ENCODE results near the gene C1orf116. TPM values are rescaled to one million over a fixed set of nuclear protein-coding genes. Genes with fewer than 3 reads are reported as not detected.
A peak's percentile ranks its signal among the peaks of the same experiment; 100 is the strongest.

The C1orf116 gene
- total RNA-seq, 1 experiment from 2014 or later = 8.7 TPM

GRCh38 chr1:207024202-207025145 is 8.1 kb downstream of the C1orf116 start:
- intact Hi-C loops (cut with micrococcal nuclease; ENCODE audit: unreplicated experiment) = no loop called here
- peaks cover 46% of the 10 kb centered on the region for H3K36me3 Mint-ChIP-seq (ENCODE audit: insufficient read depth, unreplicated experiment)
- ChIA-PET CTCF (interaction anchor here (1.0 to 1.1 kb wide), 2 partner anchors 8 to 19 kb away, joined by 3 to 5 read pairs; partner anchors contain the start of gene C1orf116), POLR2A (interaction anchor here (0.6 to 1.6 kb wide), 5 partner anchors 8 to 50 kb away, joined by 3 to 5 read pairs (median 4); partner anchors contain the start of gene C1orf116)
- no peaks in the 10 kb centered on the region for H3K9me3 Mint-ChIP-seq (ENCODE audit: unreplicated experiment)
- peak overlapping the region; percentile 90 for H3K27ac Mint-ChIP-seq (ENCODE audit: unreplicated experiment)
- TF ChIP-seq CTCF (IDR thresholded peaks at IDR 0.05; ENCODE audit: insufficient read depth in 1 of 2, low read depth in 1 of 2, low read length in 1 of 2, severe bottlenecking in 1 of 2, unreplicated experiment in 1 of 2) = no peak
- H3K4me1 Mint-ChIP-seq (ENCODE audit: low read depth, unreplicated experiment) = peaks cover 55% of the 10 kb centered on the region
- no TSS peak for BruUV-seq (replicated peaks)
- peaks cover 12% of the 10 kb centered on the region; the same call in 1 of the 2 replicates for H3K36me3 ChIP-seq (ENCODE audit: control insufficient read depth, insufficient read depth, low read length)
- no peaks in the 10 kb centered on the region for H3K27me3 Mint-ChIP-seq (ENCODE audit: insufficient read depth, unreplicated experiment)
- H3K4me1 ChIP-seq = peaks cover 85% of the 10 kb centered on the region
- H3K4me3 Mint-ChIP-seq (ENCODE audit: unreplicated experiment) = peak overlapping the region; percentile 5
- H3K27me3 ChIP-seq (replicated peaks; ENCODE audit: control insufficient read depth, insufficient read depth, low read length) = no peaks in the 10 kb centered on the region
- DNase-seq = no peak
- H3K4me3 ChIP-seq (ENCODE audit: low read depth, low read length) = no peak overlapping the region
- H3K9me3 ChIP-seq = no peaks in the 10 kb centered on the region

GRCh38 chr1:207022996-207023679 is 9.4 kb downstream of the C1orf116 start:
- H3K4me3 Mint-ChIP-seq (ENCODE audit: unreplicated experiment) = no peak overlapping the region
- H3K27ac Mint-ChIP-seq (ENCODE audit: unreplicated experiment) = peak overlapping the region; percentile 90
- no TSS peak for BruUV-seq (replicated peaks)
- TF ChIP-seq CTCF (IDR thresholded peaks at IDR 0.05; ENCODE audit: insufficient read depth in 1 of 2, low read depth in 1 of 2, low read length in 1 of 2, severe bottlenecking in 1 of 2, unreplicated experiment in 1 of 2) = no peak
- no peaks in the 10 kb centered on the region for H3K9me3 Mint-ChIP-seq (ENCODE audit: unreplicated experiment)
- intact Hi-C loops (cut with micrococcal nuclease; ENCODE audit: unreplicated experiment) = no loop called here
- H3K36me3 Mint-ChIP-seq (ENCODE audit: insufficient read depth, unreplicated experiment) = peaks cover 46% of the 10 kb centered on the region
- H3K4me1 ChIP-seq = peaks cover 75% of the 10 kb centered on the region
- no peak for DNase-seq
- CTCF ChIA-PET = no interaction called here
- H3K27me3 Mint-ChIP-seq (ENCODE audit: insufficient read depth, unreplicated experiment) = no peaks in the 10 kb centered on the region
- POLR2A ChIA-PET = no interaction called here
- H3K9me3 ChIP-seq = no peaks in the 10 kb centered on the region
- peaks cover 64% of the 10 kb centered on the region for H3K4me1 Mint-ChIP-seq (ENCODE audit: low read depth, unreplicated experiment)
- H3K27me3 ChIP-seq (replicated peaks; ENCODE audit: control insufficient read depth, insufficient read depth, low read length) = no peaks in the 10 kb centered on the region
- H3K4me3 ChIP-seq (ENCODE audit: low read depth, low read length) = no peak overlapping the region
- H3K36me3 ChIP-seq (ENCODE audit: control insufficient read depth, insufficient read depth, low read length) = peaks cover 12% of the 10 kb centered on the region; the same call in 1 of the 2 replicates

- Histone ChIP-seq H3K4me1 (peaks cover 64% of the 10 kb centered on the region), H3K4me3 (ENCODE audit: low read depth, low read length) (no peak overlapping the region), H3K9me3 (no peaks in the 10 kb centered on the region), H3K36me3 (ENCODE audit: control insufficient read depth, insufficient read depth, low read length) (peaks cover 12% of the 10 kb centered on the region; the same call in 1 of the 2 replicates), H3K27me3 (replicated peaks; ENCODE audit: control insufficient read depth, insufficient read depth, low read length) (no peaks in the 10 kb centered on the region)
- intact Hi-C loops (cut with micrococcal nuclease; ENCODE audit: unreplicated experiment) = no loop called here
- no peak for DNase-seq
- ChIA-PET POLR2A (interaction anchor here (0.6 to 4.6 kb wide), 2 partner anchors 11 to 96 kb away, joined by 4 to 25 read pairs; partner anchors contain the start of gene C1orf116), CTCF (no interaction called here)
- no peaks in the 10 kb centered on the region for H3K27me3 Mint-ChIP-seq (ENCODE audit: insufficient read depth, unreplicated experiment)
- TF ChIP-seq CTCF (IDR thresholded peaks at IDR 0.05; ENCODE audit: insufficient read depth in 1 of 2, low read depth in 1 of 2, low read length in 1 of 2, severe bottlenecking in 1 of 2, unreplicated experiment in 1 of 2) = no peak
- no peaks in the 10 kb centered on the region for H3K9me3 Mint-ChIP-seq (ENCODE audit: unreplicated experiment)
- no TSS peak for BruUV-seq (replicated peaks)
- peaks cover 56% of the 10 kb centered on the region for H3K4me1 Mint-ChIP-seq (ENCODE audit: low read depth, unreplicated experiment)
- peak overlapping the region; percentile 64 for H3K27ac Mint-ChIP-seq (ENCODE audit: unreplicated experiment)
- no peak overlapping the region for H3K4me3 Mint-ChIP-seq (ENCODE audit: unreplicated experiment)
- peaks cover 40% of the 10 kb centered on the region for H3K36me3 Mint-ChIP-seq (ENCODE audit: insufficient read depth, unreplicated experiment)
These were observed 10.5 kb downstream of the C1orf116 start for GRCh38 chr1:207021876-207022596.
